GM12878 (cell line): Measurements from ENCODE around the gene MSH5. TPM values are rescaled to one million over a fixed set of nuclear protein-coding genes. Genes with fewer than 3 reads are reported as not detected.

Source experiments
- ATAC-seq: fragments of 200-7000 bp; cut with Tn5 transposase; 3 replicates; pipeline ENCODE4 v1.9.1; 2020; ENCODE audit warnings: mild to moderate bottlenecking, moderate library complexity
- BruUV-seq: library from RNA; stranded (reverse); fragments of 400-500 nt; replicated peaks from 2 replicates; lab custom pipeline; 2021; lab: Mats Ljungman, UMichigan
- CTCF ChIA-PET: fragments of 300-600 bp; sonication (Branson Sonifier 250); formaldehyde crosslinking; extraction: SDS; loops from one replicate; lab custom pipeline; 2021; ENCODE audit warnings: inconsistent platforms; lab: Yijun Ruan, JAX
- POLR2A ChIA-PET: fragments of 350-600 bp; formaldehyde crosslinking; extraction: SDS; loops from one replicate; lab custom pipeline; 2021; ENCODE audit warnings: inconsistent platforms; lab: Charles Lee
- RAD21 ChIA-PET: fragments of 300-600 bp; sonication (Branson Sonifier 250); formaldehyde crosslinking; loops from one replicate; lab custom pipeline; 2023; ENCODE audit warnings: antibody characterized with exemption; ENCODE audit not compliant: unreplicated experiment; lab: Charles Lee
- SMC1A ChIA-PET: fragments of 300-600 bp; sonication (Branson Sonifier 250); formaldehyde crosslinking; loops from one replicate; lab custom pipeline; 2023; ENCODE audit not compliant: unreplicated experiment, uncharacterized antibody; lab: Charles Lee
- DNase-seq: peaks from one replicate; pipeline ENCODE4 v3.0.0-alpha.2; 2011; ENCODE audit warnings: low read depth, low spot score
- FAIRE-seq: peaks from 3 replicates; lab custom pipeline; 2011; peaks lifted over from hg19 to GRCh38; lab: Jason Lieb, UNC
- H2AFZ ChIP-seq: 2 replicates; pipeline ENCODE4 v1.6.0; 2011; ENCODE audit warnings: low read depth, low read length, control low read depth; ENCODE audit not compliant: control insufficient read depth
- H3K27ac ChIP-seq: 2 replicates; pipeline ENCODE4 v1.5.1; 2011; ENCODE audit warnings: control low read depth; ENCODE audit not compliant: control insufficient read depth, insufficient read depth
- H3K27me3 ChIP-seq, 2 experiments: replicated peaks in 1 of 2; 2 replicates each; pipeline versions ENCODE4 v1.6.0 to v1.6.1; 2011; ENCODE audit warnings: low read length in 1 of 2; ENCODE audit not compliant: control insufficient read depth in 2 of 2, insufficient read depth in 2 of 2
- H3K36me3 ChIP-seq, 2 experiments: 2 replicates each; pipeline ENCODE4 v1.5.1; 2011; ENCODE audit warnings: low read length in 1 of 2; ENCODE audit not compliant: control insufficient read depth in 2 of 2, insufficient read depth in 2 of 2
- H3K4me1 ChIP-seq: 2 replicates; pipeline ENCODE4 v1.6.1; 2011; ENCODE audit warnings: mild to moderate bottlenecking, low read length, moderate library complexity, mixed read lengths; ENCODE audit not compliant: control insufficient read depth, insufficient read depth
- H3K4me2 ChIP-seq: 2 replicates; pipeline ENCODE4 v1.6.0; 2011; ENCODE audit warnings: control low read depth; ENCODE audit not compliant: control insufficient read depth, insufficient read depth
- H3K4me3 ChIP-seq: fragments of 200-600 bp; sonication (generic); 2 replicates; pipeline ENCODE4 v1.5.1; 2016
- H3K79me2 ChIP-seq: 2 replicates; pipeline ENCODE4 v1.6.0; 2011; ENCODE audit warnings: low read length; ENCODE audit not compliant: control insufficient read depth, insufficient read depth
- H3K9ac ChIP-seq: 2 replicates; pipeline ENCODE4 v1.8.0; 2011; ENCODE audit warnings: low read length, control low read depth, mixed read lengths; ENCODE audit not compliant: control insufficient read depth, insufficient read depth
- H3K9me3 ChIP-seq: replicated peaks from 3 replicates; pipeline ENCODE4 v1.5.1; 2011; ENCODE audit warnings: mild to moderate bottlenecking, low read length; ENCODE audit not compliant: control insufficient read depth, insufficient read depth
- H4K20me1 ChIP-seq: 2 replicates; pipeline ENCODE4 v1.6.0; 2011; ENCODE audit not compliant: control insufficient read depth, insufficient read depth
- ATF2 ChIP-seq: IDR thresholded peaks from 2 replicates; pipeline ENCODE4 v1.6.1; 2012; ENCODE audit warnings: low read length, inconsistent platforms
- BHLHE40 ChIP-seq, 2 experiments: fragments of 450-650 bp in 1 of 2; IDR thresholded peaks; 2 replicates each; pipeline ENCODE4 v1.6.1; 2011 to 2017; ENCODE audit warnings: low read depth in 2 of 2, borderline replicate concordance in 1 of 2, improper control_type of control experiment in 1 of 2, low read length in 1 of 2, mild to moderate bottlenecking in 1 of 2
- CHD2 ChIP-seq: IDR thresholded peaks from 2 replicates; pipeline ENCODE4 v1.6.1; 2011; ENCODE audit warnings: low read depth, low read length, improper control_type of control experiment, borderline replicate concordance
- DPF2 ChIP-seq: fragments of 450-650 bp; IDR thresholded peaks from 2 replicates; pipeline ENCODE4 v1.6.1; 2017; ENCODE audit warnings: mild to moderate bottlenecking
- FOS ChIP-seq: IDR thresholded peaks from 3 replicates; pipeline ENCODE4 v1.6.1; 2011; ENCODE audit warnings: borderline replicate concordance; ENCODE audit not compliant: insufficient read length; ENCODE audit errors: extremely low read depth
- GATAD2B ChIP-seq: fragments of 450-650 bp; conservative IDR thresholded peaks from 2 replicates; pipeline ENCODE4 v1.6.1; 2017; ENCODE audit warnings: low read depth, mild to moderate bottlenecking, moderate library complexity
- WRNIP1 ChIP-seq: IDR thresholded peaks from 2 replicates; pipeline ENCODE4 v1.6.1; 2011; ENCODE audit warnings: low read depth, low read length, improper control_type of control experiment, borderline replicate concordance
- WGBS: methylation state at CpG from one replicate; pipeline ENCODE4 v1.1.6; 2016; ENCODE audit warnings: low lambda C conversion rate; ENCODE audit not compliant: insufficient replicate concordance, insufficient coverage; ENCODE audit errors: missing lambda C conversion rate; 5-methylcytosine and 5-hydroxymethylcytosine counted together
- in situ Hi-C: fragments of 300-500 bp; cut with MboI; formaldehyde crosslinking; loops from 9 replicates; pipeline ENCODE4 v1.14.3; 2018; ENCODE audit warnings: mixed read lengths
- intact Hi-C: fragments of 100-400 bp; cut with micrococcal nuclease; formaldehyde crosslinking; loops from one replicate; pipeline ENCODE4 v1.14.2; 2022; ENCODE audit not compliant: unreplicated experiment
- polyA plus RNA-seq, 11 experiments: library from polyadenylated mRNA; depleted of rRNA in 4 of 11; unstranded in 6 of 11; stranded (reverse) in 5 of 11; fragments of >200 nt; fragmentation: Nextera tagmentation in 4 of 11; fragmentation: Illumina TruSeq in 1 of 11; extraction: Ambion mirVana in 4 of 11; extraction: Trizol in 1 of 11; gene quantifications; 1 replicate in 1 of 11; 2 replicates in 10 of 11; pipeline versions ENCODE4 v1.2.1 to v1.2.3, GENCODE V29; 2011 to 2016; ENCODE audit warnings: inconsistent platforms in 2 of 11, missing spikeins in 2 of 11, low read depth in 1 of 11
- total RNA-seq, 4 experiments: library from RNA; depleted of rRNA in 3 of 4; stranded (reverse); fragments of >200 nt in 3 of 4; fragmentation: Illumina TruSeq in 1 of 4; extraction: Trizol in 1 of 4; gene quantifications; 2 replicates each; pipeline versions ENCODE4 v1.2.1 to v1.2.3, GENCODE V29; 2013 to 2021

MSH5 gene
- total and polyA plus RNA-seq, 10 of the 15 experiments (the other 5 are each of a cell fraction or from before 2014, with no cell fraction given) = 9.1 to 52.7 (median 30.0) TPM

GRCh38 chr6:31805939-31806469, 66.2 kb downstream of the MSH5 start:
- Histone ChIP-seq H3K9me3 (no peaks in the 10 kb centered on the region), H3K4me1 (0 out of 2 replicates have a peak, but pooled peaks cover 3% of the 10 kb centered on the region), H4K20me1 (no peaks in the 10 kb centered on the region), H3K4me3 (peak overlapping the region; percentile 92), H3K79me2 (peaks cover 15% of the 10 kb centered on the region), H3K36me3 (no peaks in the 10 kb centered on the region; a peak in 1 of 4 replicates), H3K27me3 (no peaks in the 10 kb centered on the region), H3K27ac (peak overlapping the region; percentile 81), H3K9ac (peak overlapping the region; percentile 96), H3K4me2 (peak overlapping the region; percentile 86), H2AFZ (peak overlapping the region; percentile 85)
- SMC1A ChIA-PET = interaction anchor here (0.7 to 3.8 kb wide), 13 partner anchors 9 to 554 kb away, joined by 3 to 22 read pairs (median 8); partner anchors contain the start of genes CLIC1, HSPA1A, HSPA1B and HSPA1L
- FAIRE-seq (no peak), ATAC-seq (peak; percentile 59), DNase-seq (no peak)
- TF ChIP-seq GATAD2B (no peak), DPF2 (0 out of 2 replicates have a peak, but pooled peaks have one; percentile 1), CHD2 (0 out of 2 replicates have a peak, but pooled peaks have one; percentile 10), WRNIP1 (0 out of 2 replicates have a peak, but pooled peaks have one; percentile 27), BHLHE40 (IDR thresholded peaks at IDR 0.05; ENCODE audit: borderline replicate concordance in 1 of 2, low read depth in 2 of 2, low read length in 1 of 2) (no peak), ATF2 (no peak), FOS (no peak)
- 9% methylated on average over 7 of the region's 7 CpGs for WGBS
- no TSS peak for BruUV-seq
- CTCF ChIA-PET = interaction anchor here (1.2 to 4.1 kb wide), 9 partner anchors 10 to 76 kb away, joined by 3 to 26 read pairs (median 7); partner anchors contain the start of genes MSH5, NEU1 and VARS1
- intact Hi-C loops (no loop called here), in situ Hi-C loops (no loop called here)
- RAD21 ChIA-PET = interaction anchor here (1.2 to 3.1 kb wide), 8 partner anchors 8 to 67 kb away, joined by 6 to 37 read pairs (median 10); partner anchors contain the start of genes CLIC1, HSPA1A, HSPA1B and HSPA1L
- POLR2A ChIA-PET = interaction anchor here (0.6 to 3.5 kb wide), 20 partner anchors 9 to 229 kb away, joined by 3 to 44 read pairs (median 5); partner anchors contain the start of genes ABHD16A, CLIC1, HSPA1A and HSPA1B
